ENCODE measurements around the gene DHX15. TPM values are rescaled to one million over a fixed set of nuclear protein-coding genes. Genes with fewer than 3 reads are reported as not detected.

The DHX15 gene
- total and polyA plus RNA-seq, 10 of the 15 experiments (the other 5 are each of a cell fraction or from before 2014, with no cell fraction given), result 166 to 269 (median 184) TPM

DNA sequence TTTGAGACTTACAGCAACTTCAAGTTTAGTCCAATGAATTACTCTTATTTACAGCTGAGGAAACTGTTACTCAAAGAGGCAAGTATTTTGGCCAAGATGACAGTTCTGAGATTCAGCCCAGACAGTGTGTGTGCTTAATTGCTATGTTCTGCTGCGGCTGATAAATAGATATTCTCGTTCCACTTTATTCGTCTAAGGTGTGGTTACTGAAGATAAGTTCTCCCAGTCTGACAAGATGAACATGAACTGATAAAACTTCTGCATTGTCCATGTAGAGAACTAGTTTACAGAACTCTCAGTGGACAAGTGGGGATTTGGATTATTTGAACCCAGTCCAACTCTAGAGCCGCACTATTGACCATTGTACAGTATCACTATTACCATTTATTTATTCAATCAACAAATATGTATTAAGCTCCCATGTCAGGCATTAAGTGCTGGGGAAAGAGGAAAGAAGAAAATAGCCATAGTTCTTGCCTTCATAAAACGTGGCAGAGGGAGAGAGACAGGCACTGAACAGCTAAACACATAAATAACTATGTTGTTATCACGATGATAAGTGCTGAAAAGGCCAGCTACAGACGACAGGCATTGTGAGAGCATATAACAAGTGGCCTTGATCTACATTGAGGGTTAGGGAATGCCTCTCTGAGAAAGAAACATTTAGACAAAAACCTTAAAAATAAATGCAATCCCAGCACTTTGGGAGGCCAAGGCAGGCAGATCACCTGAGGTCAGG lies 4.0 kb upstream of the DHX15 start:
- Histone ChIP-seq H2AFZ (ENCODE audit: control insufficient read depth, low read depth, low read length) (no peak overlapping the region), H3K4me1 (ENCODE audit: control insufficient read depth, insufficient read depth, low read length) (peaks cover 17% of the 10 kb centered on the region), H3K79me2 (ENCODE audit: control insufficient read depth, insufficient read depth, low read length) (peaks cover 12% of the 10 kb centered on the region), H3K4me2 (ENCODE audit: control insufficient read depth, insufficient read depth) (no peak overlapping the region), H3K27me3 (replicated peaks in 1 of 2; ENCODE audit: control insufficient read depth in 2 of 2, insufficient read depth in 2 of 2, low read length in 1 of 2) (no peaks in the 10 kb centered on the region), H3K4me3 (no peak overlapping the region), H3K27ac (ENCODE audit: control insufficient read depth, insufficient read depth) (no peak overlapping the region), H4K20me1 (ENCODE audit: control insufficient read depth, insufficient read depth) (no peaks in the 10 kb centered on the region), H3K9me3 (replicated peaks; ENCODE audit: control insufficient read depth, insufficient read depth, low read length) (peaks cover 10% of the 10 kb centered on the region), H3K36me3 (ENCODE audit: control insufficient read depth in 2 of 2, insufficient read depth in 2 of 2, low read length in 1 of 2) (no peaks in the 10 kb centered on the region), H3K9ac (ENCODE audit: control insufficient read depth, insufficient read depth, low read length) (no peak overlapping the region)
- in situ Hi-C loops (cut with MboI) (loop anchor here (10.0 to 25.0 kb wide), 2 partner anchors 646 to 1251 kb away; partner anchors contain the start of gene PI4K2B), intact Hi-C loops (cut with micrococcal nuclease; ENCODE audit: unreplicated experiment) (loop anchor here (10.0 kb wide), 1 partner anchor 646 kb away; the partner anchor contains the start of gene PI4K2B)
- CTCF ChIA-PET, result no interaction called here
- DNase-seq (ENCODE audit: low read depth, low spot score) (no peak), ATAC-seq (no peak), FAIRE-seq (no peak)
- RAD21 ChIA-PET (ENCODE audit: unreplicated experiment), result no interaction called here
- POLR2A ChIA-PET, result no interaction called here
- TF ChIP-seq JUNB (IDR thresholded peaks at IDR 0.05), result no peak
- TF ChIP-seq, protein P1, sequence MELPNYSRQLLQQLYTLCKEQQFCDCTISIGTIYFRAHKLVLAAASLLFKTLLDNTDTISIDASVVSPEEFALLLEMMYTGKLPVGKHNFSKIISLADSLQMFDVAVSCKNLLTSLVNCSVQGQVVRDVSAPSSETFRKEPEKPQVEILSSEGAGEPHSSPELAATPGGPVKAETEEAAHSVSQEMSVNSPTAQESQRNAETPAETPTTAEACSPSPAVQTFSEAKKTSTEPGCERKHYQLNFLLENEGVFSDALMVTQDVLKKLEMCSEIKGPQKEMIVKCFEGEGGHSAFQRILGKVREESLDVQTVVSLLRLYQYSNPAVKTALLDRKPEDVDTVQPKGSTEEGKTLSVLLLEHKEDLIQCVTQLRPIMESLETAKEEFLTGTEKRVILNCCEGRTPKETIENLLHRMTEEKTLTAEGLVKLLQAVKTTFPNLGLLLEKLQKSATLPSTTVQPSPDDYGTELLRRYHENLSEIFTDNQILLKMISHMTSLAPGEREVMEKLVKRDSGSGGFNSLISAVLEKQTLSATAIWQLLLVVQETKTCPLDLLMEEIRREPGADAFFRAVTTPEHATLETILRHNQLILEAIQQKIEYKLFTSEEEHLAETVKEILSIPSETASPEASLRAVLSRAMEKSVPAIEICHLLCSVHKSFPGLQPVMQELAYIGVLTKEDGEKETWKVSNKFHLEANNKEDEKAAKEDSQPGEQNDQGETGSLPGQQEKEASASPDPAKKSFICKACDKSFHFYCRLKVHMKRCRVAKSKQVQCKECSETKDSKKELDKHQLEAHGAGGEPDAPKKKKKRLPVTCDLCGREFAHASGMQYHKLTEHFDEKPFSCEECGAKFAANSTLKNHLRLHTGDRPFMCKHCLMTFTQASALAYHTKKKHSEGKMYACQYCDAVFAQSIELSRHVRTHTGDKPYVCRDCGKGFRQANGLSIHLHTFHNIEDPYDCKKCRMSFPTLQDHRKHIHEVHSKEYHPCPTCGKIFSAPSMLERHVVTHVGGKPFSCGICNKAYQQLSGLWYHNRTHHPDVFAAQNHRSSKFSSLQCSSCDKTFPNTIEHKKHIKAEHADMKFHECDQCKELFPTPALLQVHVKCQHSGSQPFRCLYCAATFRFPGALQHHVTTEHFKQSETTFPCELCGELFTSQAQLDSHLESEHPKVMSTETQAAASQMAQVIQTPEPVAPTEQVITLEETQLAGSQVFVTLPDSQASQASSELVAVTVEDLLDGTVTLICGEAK (IDR thresholded peaks at IDR 0.05; ENCODE audit: borderline replicate concordance), result no peak
- no peak for TF ChIP-seq SMAD5 (IDR thresholded peaks at IDR 0.05; ENCODE audit: low read depth)
- no peak for TF ChIP-seq POU2F2 (IDR thresholded peaks at IDR 0.05; ENCODE audit: borderline replicate concordance, low read depth, low read length)
- TF ChIP-seq MYB (IDR thresholded peaks at IDR 0.05; ENCODE audit: borderline replicate concordance, low read depth, low read length), result no peak
- TF ChIP-seq PAX5 (IDR thresholded peaks at IDR 0.05; ENCODE audit: borderline replicate concordance, low read depth, low read length), result no peak
- TF ChIP-seq, protein P2, sequence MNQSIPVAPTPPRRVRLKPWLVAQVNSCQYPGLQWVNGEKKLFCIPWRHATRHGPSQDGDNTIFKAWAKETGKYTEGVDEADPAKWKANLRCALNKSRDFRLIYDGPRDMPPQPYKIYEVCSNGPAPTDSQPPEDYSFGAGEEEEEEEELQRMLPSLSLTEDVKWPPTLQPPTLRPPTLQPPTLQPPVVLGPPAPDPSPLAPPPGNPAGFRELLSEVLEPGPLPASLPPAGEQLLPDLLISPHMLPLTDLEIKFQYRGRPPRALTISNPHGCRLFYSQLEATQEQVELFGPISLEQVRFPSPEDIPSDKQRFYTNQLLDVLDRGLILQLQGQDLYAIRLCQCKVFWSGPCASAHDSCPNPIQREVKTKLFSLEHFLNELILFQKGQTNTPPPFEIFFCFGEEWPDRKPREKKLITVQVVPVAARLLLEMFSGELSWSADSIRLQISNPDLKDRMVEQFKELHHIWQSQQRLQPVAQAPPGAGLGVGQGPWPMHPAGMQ (IDR thresholded peaks at IDR 0.05; ENCODE audit: borderline replicate concordance), result no peak
- 85% methylated on average over 7 of the region's 7 CpGs for WGBS (ENCODE audit: insufficient coverage, insufficient replicate concordance, low lambda C conversion rate, missing lambda C conversion rate)
- SMC1A ChIA-PET (ENCODE audit: uncharacterized antibody, unreplicated experiment), result interaction anchor here (0.8 to 1.3 kb wide), 2 partner anchors 21 to 31 kb away, joined by 3 read pairs; no protein-coding TSS in a partner anchor
- BruUV-seq (replicated peaks), result no TSS peak
